SK-N-MC (cell line): ENCODE results near the gene RPL18.

ENCODE experiments used
- EZH2 ChIP-seq: fragments of 200-600 bp; sonication (generic); IDR thresholded peaks from one replicate; pipeline ENCODE4 v1.6.1; 2017; ENCODE audit warnings: antibody characterized with exemption
- POLR2AphosphoS5 ChIP-seq: IDR thresholded peaks from 2 replicates; pipeline ENCODE4 v1.6.1; 2012; ENCODE audit warnings: mild to moderate bottlenecking, low read depth, low read length, borderline replicate concordance

GRCh38 chr19:48629297-48629598, 10.3 kb upstream of the RPL18 start:
- TF ChIP-seq EZH2 (no peak), POLR2AphosphoS5 (no peak)
